GM12892 (cell line): ENCODE data around the gene PDE7B.

Experiments used
- POLR2A ChIP-seq: IDR thresholded peaks from 2 replicates; pipeline ENCODE4 v1.6.1; 2011; ENCODE audit warnings: low read depth, low read length, control low read depth
- POLR2AphosphoS5 ChIP-seq: IDR thresholded peaks from 2 replicates; pipeline ENCODE4 v1.6.1; 2011; ENCODE audit warnings: low read depth, low read length, control low read depth
- TAF1 ChIP-seq: IDR thresholded peaks from 2 replicates; pipeline ENCODE4 v1.6.1; 2011; ENCODE audit warnings: low read depth, mild to moderate bottlenecking, control low read depth, low read length, borderline replicate concordance

DNA sequence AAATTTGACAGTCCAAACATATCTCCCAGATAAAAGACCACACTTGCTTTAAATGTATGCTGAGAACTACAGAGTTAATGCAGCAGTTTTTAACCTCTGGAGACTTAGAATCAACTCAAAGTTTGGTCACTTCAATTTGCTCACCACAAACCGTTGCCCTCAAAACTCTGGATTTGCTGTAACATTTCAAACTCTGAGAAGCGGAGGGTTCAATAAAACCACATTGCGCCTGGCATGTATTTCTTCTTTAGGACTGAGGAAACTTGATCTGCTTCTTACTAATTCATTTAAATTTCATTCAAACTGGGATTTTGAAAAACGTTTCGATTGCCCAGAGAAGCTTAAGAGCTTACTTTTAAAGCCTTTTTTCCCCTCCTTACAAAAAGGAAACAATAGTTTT, 282.8 kb downstream of the PDE7B start:
- TF ChIP-seq POLR2A (no peak), POLR2AphosphoS5 (no peak), TAF1 (no peak)
